VCaP (cell line): Measurements from ENCODE around the gene COL8A1.

ENCODE experiments used
- H3K27ac ChIP-seq: fragments of 450-650 bp; 2 replicates; pipeline ENCODE4 v1.5.1; 2017
- TF ChIP-seq, protein P1 (sequence below): fragments of 450-650 bp; conservative IDR thresholded peaks from 2 replicates; pipeline ENCODE4 v1.5.1; 2017; ENCODE audit warnings: mild to moderate bottlenecking, moderate library complexity

The COL8A1 gene

DNA sequence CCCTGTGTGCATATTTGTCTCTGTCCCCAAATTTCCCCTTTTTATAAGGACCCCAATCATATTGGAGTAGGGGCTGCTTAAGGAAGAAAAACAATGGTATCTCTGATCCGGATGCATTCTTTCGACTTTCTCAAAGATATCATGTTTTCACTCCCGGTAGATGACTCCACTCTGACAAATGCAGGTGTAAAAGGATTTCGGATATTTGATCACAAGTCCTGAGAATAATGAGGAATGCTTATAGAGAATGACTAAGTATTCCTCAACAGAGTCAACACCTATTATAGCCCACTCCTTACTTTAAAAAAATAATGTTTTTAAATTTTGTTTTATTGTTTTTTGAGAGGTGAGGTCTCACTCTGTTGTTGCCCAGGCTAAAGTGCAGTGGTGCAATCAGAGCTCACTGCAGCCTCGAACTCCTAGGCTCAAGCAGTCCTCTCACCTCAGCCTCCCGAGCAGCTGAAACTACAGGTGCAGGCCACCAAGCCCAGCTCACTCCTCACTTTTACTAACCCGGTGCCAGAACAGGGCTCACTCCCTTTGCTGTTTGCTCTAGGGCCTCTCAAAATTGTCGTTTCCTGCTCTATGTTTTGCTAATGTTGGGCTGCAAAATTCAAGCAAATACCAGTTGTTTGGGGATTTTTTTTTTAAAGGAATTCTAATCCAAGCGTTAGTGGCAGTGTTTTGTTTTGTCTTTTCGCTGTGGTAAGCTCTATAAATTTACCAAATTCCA is 24.6 kb downstream of the COL8A1 start:
- H3K27ac ChIP-seq, result no peak overlapping the region
- TF ChIP-seq, protein P1, sequence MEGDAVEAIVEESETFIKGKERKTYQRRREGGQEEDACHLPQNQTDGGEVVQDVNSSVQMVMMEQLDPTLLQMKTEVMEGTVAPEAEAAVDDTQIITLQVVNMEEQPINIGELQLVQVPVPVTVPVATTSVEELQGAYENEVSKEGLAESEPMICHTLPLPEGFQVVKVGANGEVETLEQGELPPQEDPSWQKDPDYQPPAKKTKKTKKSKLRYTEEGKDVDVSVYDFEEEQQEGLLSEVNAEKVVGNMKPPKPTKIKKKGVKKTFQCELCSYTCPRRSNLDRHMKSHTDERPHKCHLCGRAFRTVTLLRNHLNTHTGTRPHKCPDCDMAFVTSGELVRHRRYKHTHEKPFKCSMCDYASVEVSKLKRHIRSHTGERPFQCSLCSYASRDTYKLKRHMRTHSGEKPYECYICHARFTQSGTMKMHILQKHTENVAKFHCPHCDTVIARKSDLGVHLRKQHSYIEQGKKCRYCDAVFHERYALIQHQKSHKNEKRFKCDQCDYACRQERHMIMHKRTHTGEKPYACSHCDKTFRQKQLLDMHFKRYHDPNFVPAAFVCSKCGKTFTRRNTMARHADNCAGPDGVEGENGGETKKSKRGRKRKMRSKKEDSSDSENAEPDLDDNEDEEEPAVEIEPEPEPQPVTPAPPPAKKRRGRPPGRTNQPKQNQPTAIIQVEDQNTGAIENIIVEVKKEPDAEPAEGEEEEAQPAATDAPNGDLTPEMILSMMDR, result no peak

DNA sequence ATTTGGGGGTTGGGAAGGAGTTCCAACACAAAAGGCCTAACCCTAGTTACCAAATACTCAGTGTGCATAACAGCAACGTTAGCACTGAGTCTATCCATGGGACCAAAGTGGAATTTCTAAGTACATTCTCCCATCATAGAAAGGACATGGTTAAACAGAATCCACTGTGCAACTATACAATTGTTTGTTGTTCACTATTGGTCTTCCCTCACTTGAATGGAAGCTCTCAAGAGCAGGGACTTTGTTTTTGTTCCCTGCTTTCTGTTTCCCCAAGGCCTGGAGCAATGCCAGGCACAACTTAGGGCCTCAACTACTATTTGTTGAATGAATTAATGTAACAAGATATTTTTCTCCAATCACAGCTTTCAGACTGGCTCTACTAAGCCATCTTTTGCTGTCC is 25.6 kb downstream of the COL8A1 start:
- no peak overlapping the region for H3K27ac ChIP-seq

DNA sequence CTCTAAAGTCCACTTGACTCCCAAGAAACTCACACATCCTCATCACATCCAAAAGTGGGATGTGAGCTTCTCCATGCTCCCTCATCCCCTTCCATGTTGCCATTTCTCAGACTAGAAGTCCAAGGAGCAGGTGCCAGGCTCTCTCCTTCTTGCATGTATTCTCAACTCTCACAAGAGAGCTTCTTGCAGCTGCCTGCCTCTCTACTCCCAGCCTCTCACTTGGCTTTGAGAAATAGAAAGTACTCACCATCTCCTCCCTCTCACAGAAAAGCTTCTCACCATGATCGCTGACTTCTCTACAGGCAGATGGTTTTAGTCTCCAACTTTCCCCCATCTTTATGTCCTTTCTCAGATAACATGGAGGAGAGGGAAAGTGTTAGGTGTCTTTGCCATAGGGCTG is 26.6 kb downstream of the COL8A1 start:
- no peak overlapping the region for H3K27ac ChIP-seq
- TF ChIP-seq, protein P1, result no peak

More for the DNA sequence above, 25.6 kb downstream of the COL8A1 start:
- TF ChIP-seq, protein P1, result no peak

DNA sequence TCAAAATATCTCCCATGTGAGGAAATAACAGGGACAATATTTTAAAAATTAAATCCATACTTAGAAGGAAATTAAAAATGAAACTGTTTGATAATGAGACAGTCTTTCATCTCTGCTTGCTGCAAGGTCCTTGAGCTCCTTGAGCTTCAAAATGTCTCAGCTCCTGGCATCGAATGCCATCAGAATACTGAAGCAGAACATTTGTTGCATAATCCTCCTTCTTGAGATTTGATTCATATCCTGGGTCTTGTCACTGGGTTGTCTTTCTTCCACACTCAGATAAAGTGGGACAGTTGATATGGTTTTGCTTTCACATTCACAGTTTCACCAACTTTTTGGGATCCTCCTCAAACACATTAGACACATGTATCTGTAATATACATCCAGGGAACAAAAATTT is 27.8 kb downstream of the COL8A1 start:
- TF ChIP-seq, protein P1, result no peak
- H3K27ac ChIP-seq, result no peak overlapping the region

DNA sequence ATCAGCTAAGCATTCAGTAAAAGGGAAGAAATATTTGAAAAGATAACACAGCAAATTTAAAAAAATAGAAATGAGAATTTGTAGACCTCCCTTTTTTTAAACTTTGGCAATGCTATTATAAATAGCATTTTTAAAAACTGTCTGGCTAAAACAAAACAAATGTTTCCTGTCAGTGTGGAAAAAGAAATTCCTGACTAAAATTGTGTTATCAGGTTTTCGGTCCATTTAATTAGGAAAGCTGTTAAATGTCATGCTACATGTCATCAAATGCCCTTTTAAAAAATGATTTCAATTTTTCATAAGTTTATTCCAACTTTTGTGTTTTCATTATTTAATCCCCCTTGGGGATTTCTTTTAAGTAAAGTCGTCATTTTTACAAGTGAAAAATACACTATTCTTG is 29.6 kb downstream of the COL8A1 start:
- TF ChIP-seq, protein P1, result no peak
- H3K27ac ChIP-seq, result no peak overlapping the region

DNA sequence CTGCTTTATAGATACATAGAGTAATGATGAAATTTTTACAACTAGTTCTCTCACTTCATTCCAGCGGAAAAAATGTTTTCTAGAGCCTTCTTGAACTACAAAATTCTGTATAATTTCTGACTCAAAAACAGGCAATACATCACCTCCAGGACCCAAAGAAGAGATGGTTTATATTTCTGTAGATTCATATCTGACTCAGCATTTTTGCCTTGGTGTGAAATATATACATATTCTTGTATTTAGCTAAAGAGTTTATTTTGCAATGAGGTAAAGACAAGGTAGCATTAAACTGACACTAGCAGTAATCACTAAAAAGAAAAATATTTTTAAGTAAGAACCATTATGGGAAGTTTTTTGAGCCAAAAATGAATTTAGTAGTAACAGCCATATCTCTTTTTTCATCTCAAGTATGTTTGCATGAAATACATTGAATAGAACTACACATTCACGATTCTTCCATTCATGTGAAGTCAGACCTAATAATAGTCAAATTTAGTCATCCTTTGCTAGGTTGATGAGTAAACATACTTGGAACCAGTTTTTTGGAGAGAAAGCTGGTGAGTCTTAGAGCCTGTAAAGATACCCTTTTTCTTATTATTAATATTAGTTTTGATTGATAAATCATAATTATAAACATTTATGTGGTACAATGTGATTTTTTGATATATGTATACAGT is 31.6 kb downstream of the COL8A1 start:
- H3K27ac ChIP-seq, result no peak overlapping the region

DNA sequence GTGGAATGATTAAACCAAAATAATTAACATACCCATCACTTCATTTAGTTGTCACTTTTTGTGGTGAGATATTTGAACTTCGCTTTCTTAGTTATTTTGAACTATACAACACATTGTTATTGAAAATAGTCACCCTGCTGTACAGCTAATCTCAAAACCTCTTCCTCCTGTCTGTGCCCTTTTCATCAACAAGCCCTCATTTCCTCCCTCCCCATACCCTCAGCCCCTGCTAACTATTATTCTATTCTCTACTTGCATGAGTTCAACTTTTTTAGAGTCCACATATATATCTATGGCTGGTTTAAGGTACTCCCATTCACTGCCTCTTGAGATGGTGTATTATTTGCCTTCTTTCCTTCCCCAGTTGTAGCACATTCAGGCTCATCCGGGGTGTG is 32.2 kb downstream of the COL8A1 start:
- no peak overlapping the region for H3K27ac ChIP-seq
- TF ChIP-seq, protein P1, result no peak

More for the DNA sequence above, 31.6 kb downstream of the COL8A1 start:
- TF ChIP-seq, protein P1, result no peak
